K562 (cell line): ENCODE measurements around the gene PPP1CB. TPM values are rescaled to one million over a fixed set of nuclear protein-coding genes. Genes with fewer than 3 reads are reported as not detected.

Experiments used
- ARID2 ChIP-seq: fragments of 450-650 bp; IDR thresholded peaks from 2 replicates; pipeline ENCODE4 v1.6.1; 2017; ENCODE audit warnings: antibody characterized with exemption, mild to moderate bottlenecking
- ARNT ChIP-seq, 2 experiments: fragments of 450-650 bp; IDR thresholded peaks; 2 replicates each; pipeline ENCODE4 v1.6.1; 2016; ENCODE audit warnings: mild to moderate bottlenecking in 1 of 2
- BACH1 ChIP-seq: fragments of 200-800 bp; sonication (Bioruptor generic); IDR thresholded peaks from 2 replicates; pipeline ENCODE4 v1.6.1; 2016; ENCODE audit warnings: missing genetic modification characterization, missing compliant biosample characterization
- CCAR2 ChIP-seq: fragments of 200-400 bp; formaldehyde crosslinking; IDR thresholded peaks from 2 replicates; pipeline ENCODE4 v1.6.1; 2017; ENCODE audit warnings: mild to moderate bottlenecking, low read depth, low read length
- CTBP1 ChIP-seq: fragments of 450-650 bp; IDR thresholded peaks from 2 replicates; pipeline ENCODE4 v1.6.1; 2016; ENCODE audit warnings: borderline replicate concordance
- GABPA ChIP-seq: fragments of 200-800 bp; sonication (Bioruptor generic); conservative IDR thresholded peaks from 2 replicates; pipeline ENCODE4 v1.6.1; 2016; ENCODE audit warnings: low read depth, missing genetic modification characterization, missing compliant biosample characterization
- HNRNPLL ChIP-seq: fragments of 200-400 bp; formaldehyde crosslinking; IDR thresholded peaks from 2 replicates; pipeline ENCODE4 v1.6.1; 2017; ENCODE audit warnings: low read length, low read depth, mild to moderate bottlenecking; ENCODE audit not compliant: poor library complexity, severe bottlenecking
- IRF2 ChIP-seq: sonication (generic); formaldehyde crosslinking; IDR thresholded peaks from 2 replicates; pipeline ENCODE4 v1.8.1; 2022; ENCODE audit warnings: mild to moderate bottlenecking, missing genetic modification reagents
- MCM2 ChIP-seq: fragments of 450-650 bp; IDR thresholded peaks from 2 replicates; pipeline ENCODE4 v1.6.1; 2017; ENCODE audit warnings: low read depth, mild to moderate bottlenecking
- NCOA6 ChIP-seq: fragments of 450-650 bp; IDR thresholded peaks from 2 replicates; pipeline ENCODE4 v1.6.1; 2017; ENCODE audit warnings: mild to moderate bottlenecking
- NFIX ChIP-seq: fragments of 250-450 bp; sonication (Bioruptor Pico); IDR thresholded peaks from 2 replicates; pipeline ENCODE4 v1.4.0; 2020; ENCODE audit warnings: low read depth, mild to moderate bottlenecking, moderate library complexity
- SMAD4 ChIP-seq: fragments of 250-450 bp; sonication (Bioruptor Pico); conservative IDR thresholded peaks from 2 replicates; pipeline ENCODE4 v1.8.0; 2021; ENCODE audit warnings: inconsistent platforms, mild to moderate bottlenecking, moderate library complexity
- SOX6 ChIP-seq: fragments of 450-650 bp; IDR thresholded peaks from 2 replicates; pipeline ENCODE4 v1.6.1; 2014; ENCODE audit warnings: mild to moderate bottlenecking
- ZNF24 ChIP-seq: fragments of 450-650 bp; IDR thresholded peaks from 2 replicates; pipeline ENCODE4 v1.6.1; 2016
- ZNF79 ChIP-seq: fragments of 250-450 bp; sonication (Bioruptor Pico); IDR thresholded peaks from 2 replicates; pipeline ENCODE4 v1.4.0; 2020; ENCODE audit warnings: low read depth, mild to moderate bottlenecking, moderate library complexity
- polyA plus RNA-seq, 8 experiments: library from polyadenylated mRNA; depleted of rRNA in 4 of 8; stranded (reverse) in 5 of 8; unstranded in 3 of 8; fragments of >200 nt; fragmentation: Nextera tagmentation in 2 of 8; fragmentation: Illumina TruSeq in 1 of 8; extraction: Ambion mirVana in 2 of 8; extraction: Trizol in 1 of 8; gene quantifications; 2 replicates each; pipeline versions ENCODE4 v1.2.1 to v1.2.3, GENCODE V29; 2011 to 2014; ENCODE audit warnings: inconsistent platforms in 1 of 8, missing spikeins in 1 of 8
- total RNA-seq, 7 experiments: library from RNA; depleted of rRNA in 6 of 7; stranded (reverse); fragments of >200 nt in 6 of 7; fragmentation: Illumina TruSeq in 2 of 7; extraction: Trizol in 2 of 7; gene quantifications; 2 replicates each; pipeline versions ENCODE4 v1.2.1 to v1.2.3, GENCODE V29; 2011 to 2021; ENCODE audit warnings: low replicate concordance in 1 of 7
- TF ChIP-seq, protein P1 (sequence below): sonication (generic); formaldehyde crosslinking; IDR thresholded peaks from 2 replicates; pipeline ENCODE4 v1.9.0; 2022; ENCODE audit warnings: mild to moderate bottlenecking, missing genetic modification reagents
- TF ChIP-seq, protein P2 (sequence below): fragments of 450-650 bp; IDR thresholded peaks from 2 replicates; pipeline ENCODE4 v1.6.1; 2017; ENCODE audit warnings: antibody characterized with exemption, mild to moderate bottlenecking
- TF ChIP-seq, protein P3 (sequence below): fragments of 450-650 bp; IDR thresholded peaks from 2 replicates; pipeline ENCODE4 v1.6.1; 2018; ENCODE audit not compliant: partially characterized antibody
- TF ChIP-seq, protein P4 (sequence below): sonication (generic); formaldehyde crosslinking; IDR thresholded peaks from 2 replicates; pipeline ENCODE4 v1.8.0; 2022; ENCODE audit warnings: mild to moderate bottlenecking, missing genetic modification reagents

Gene PPP1CB
- total and polyA plus RNA-seq, 9 of the 15 experiments (the other 6 are each of a cell fraction or from before 2014, with no cell fraction given), result 25.6 to 118 (median 58.9) TPM

GRCh38 chr2:28751252-28751955 is at the start of gene PPP1CB (continued):
- TF ChIP-seq HNRNPLL (peak; percentile 98), NCOA6 (peak; percentile 77), ARID2 (no peak), MCM2 (no peak), GABPA (tag) (peak; percentile 62; the same call in 1 of the 2 replicates), ZNF24 (peak; percentile 84), BACH1 (tag) (no peak), NFIX (CRISPR knock-in tag) (no peak), IRF2 (CRISPR knock-in tag) (no peak), SOX6 (peak; percentile 47; the same call in 1 of the 2 replicates), ARNT (IDR thresholded peaks at IDR 0.05) (0 out of 4 replicates have a peak, but pooled peaks of 1 of the 2 experiments have one; percentile 15), ZNF79 (CRISPR knock-in tag) (no peak), CCAR2 (no peak), SMAD4 (CRISPR knock-in tag) (peak; percentile 80), CTBP1 (peak; percentile 98)
- TF ChIP-seq, protein P1, sequence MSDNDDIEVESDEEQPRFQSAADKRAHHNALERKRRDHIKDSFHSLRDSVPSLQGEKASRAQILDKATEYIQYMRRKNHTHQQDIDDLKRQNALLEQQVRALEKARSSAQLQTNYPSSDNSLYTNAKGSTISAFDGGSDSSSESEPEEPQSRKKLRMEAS (CRISPR knock-in tag), result peak; percentile 90
- TF ChIP-seq, protein P2, sequence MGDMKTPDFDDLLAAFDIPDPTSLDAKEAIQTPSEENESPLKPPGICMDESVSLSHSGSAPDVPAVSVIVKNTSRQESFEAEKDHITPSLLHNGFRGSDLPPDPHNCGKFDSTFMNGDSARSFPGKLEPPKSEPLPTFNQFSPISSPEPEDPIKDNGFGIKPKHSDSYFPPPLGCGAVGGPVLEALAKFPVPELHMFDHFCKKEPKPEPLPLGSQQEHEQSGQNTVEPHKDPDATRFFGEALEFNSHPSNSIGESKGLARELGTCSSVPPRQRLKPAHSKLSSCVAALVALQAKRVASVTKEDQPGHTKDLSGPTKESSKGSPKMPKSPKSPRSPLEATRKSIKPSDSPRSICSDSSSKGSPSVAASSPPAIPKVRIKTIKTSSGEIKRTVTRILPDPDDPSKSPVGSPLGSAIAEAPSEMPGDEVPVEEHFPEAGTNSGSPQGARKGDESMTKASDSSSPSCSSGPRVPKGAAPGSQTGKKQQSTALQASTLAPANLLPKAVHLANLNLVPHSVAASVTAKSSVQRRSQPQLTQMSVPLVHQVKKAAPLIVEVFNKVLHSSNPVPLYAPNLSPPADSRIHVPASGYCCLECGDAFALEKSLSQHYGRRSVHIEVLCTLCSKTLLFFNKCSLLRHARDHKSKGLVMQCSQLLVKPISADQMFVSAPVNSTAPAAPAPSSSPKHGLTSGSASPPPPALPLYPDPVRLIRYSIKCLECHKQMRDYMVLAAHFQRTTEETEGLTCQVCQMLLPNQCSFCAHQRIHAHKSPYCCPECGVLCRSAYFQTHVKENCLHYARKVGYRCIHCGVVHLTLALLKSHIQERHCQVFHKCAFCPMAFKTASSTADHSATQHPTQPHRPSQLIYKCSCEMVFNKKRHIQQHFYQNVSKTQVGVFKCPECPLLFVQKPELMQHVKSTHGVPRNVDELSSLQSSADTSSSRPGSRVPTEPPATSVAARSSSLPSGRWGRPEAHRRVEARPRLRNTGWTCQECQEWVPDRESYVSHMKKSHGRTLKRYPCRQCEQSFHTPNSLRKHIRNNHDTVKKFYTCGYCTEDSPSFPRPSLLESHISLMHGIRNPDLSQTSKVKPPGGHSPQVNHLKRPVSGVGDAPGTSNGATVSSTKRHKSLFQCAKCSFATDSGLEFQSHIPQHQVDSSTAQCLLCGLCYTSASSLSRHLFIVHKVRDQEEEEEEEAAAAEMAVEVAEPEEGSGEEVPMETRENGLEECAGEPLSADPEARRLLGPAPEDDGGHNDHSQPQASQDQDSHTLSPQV, result peak; percentile 43; the same call in 1 of the 2 replicates
- TF ChIP-seq, protein P3, sequence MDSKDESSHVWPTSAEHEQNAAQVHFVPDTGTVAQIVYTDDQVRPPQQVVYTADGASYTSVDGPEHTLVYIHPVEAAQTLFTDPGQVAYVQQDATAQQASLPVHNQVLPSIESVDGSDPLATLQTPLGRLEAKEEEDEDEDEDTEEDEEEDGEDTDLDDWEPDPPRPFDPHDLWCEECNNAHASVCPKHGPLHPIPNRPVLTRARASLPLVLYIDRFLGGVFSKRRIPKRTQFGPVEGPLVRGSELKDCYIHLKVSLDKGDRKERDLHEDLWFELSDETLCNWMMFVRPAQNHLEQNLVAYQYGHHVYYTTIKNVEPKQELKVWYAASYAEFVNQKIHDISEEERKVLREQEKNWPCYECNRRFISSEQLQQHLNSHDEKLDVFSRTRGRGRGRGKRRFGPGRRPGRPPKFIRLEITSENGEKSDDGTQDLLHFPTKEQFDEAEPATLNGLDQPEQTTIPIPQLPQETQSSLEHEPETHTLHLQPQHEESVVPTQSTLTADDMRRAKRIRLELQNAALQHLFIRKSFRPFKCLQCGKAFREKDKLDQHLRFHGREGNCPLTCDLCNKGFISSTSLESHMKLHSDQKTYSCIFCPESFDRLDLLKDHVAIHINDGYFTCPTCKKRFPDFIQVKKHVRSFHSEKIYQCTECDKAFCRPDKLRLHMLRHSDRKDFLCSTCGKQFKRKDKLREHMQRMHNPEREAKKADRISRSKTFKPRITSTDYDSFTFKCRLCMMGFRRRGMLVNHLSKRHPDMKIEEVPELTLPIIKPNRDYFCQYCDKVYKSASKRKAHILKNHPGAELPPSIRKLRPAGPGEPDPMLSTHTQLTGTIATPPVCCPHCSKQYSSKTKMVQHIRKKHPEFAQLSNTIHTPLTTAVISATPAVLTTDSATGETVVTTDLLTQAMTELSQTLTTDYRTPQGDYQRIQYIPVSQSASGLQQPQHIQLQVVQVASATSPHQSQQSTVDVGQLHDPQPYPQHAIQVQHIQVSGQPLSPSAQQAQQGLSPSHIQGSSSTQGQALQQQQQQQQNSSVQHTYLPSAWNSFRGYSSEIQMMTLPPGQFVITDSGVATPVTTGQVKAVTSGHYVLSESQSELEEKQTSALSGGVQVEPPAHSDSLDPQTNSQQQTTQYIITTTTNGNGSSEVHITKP, result peak; percentile 87
- TF ChIP-seq, protein P4, sequence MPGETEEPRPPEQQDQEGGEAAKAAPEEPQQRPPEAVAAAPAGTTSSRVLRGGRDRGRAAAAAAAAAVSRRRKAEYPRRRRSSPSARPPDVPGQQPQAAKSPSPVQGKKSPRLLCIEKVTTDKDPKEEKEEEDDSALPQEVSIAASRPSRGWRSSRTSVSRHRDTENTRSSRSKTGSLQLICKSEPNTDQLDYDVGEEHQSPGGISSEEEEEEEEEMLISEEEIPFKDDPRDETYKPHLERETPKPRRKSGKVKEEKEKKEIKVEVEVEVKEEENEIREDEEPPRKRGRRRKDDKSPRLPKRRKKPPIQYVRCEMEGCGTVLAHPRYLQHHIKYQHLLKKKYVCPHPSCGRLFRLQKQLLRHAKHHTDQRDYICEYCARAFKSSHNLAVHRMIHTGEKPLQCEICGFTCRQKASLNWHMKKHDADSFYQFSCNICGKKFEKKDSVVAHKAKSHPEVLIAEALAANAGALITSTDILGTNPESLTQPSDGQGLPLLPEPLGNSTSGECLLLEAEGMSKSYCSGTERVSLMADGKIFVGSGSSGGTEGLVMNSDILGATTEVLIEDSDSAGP (CRISPR knock-in tag), result no peak
